Mammary epithelial cell (primary cell): ENCODE results near the gene TSNAX.

ENCODE experiments used
- CTCF ChIP-seq, 2 donors: IDR thresholded peaks in 1 of 2; conservative IDR thresholded peaks in 1 of 2; 2 replicates each; pipeline ENCODE4 v1.5.1; 2011 to 2012; ENCODE audit warnings: inconsistent platforms in 2 of 2, low read length in 2 of 2, mild to moderate bottlenecking in 2 of 2, control low read depth in 1 of 2, low read depth in 1 of 2; ENCODE audit not compliant: insufficient read depth in 1 of 2; ENCODE audit errors: extremely low read depth in 1 of 2
- EZH2 ChIP-seq: IDR thresholded peaks from 2 replicates; pipeline ENCODE4 v1.6.1; 2012; ENCODE audit warnings: low read length, inconsistent platforms, borderline replicate concordance

- TF ChIP-seq CTCF (conservative IDR thresholded peaks at IDR 0.05 in 1 of 2, IDR thresholded peaks at IDR 0.05 in 1 of 2; ENCODE audit: extremely low read depth in 1 of 2, insufficient read depth in 1 of 2, low read depth in 1 of 2, low read length in 2 of 2) (no peak), EZH2 (no peak)
Observed at GRCh38 chr1:231605149-231606100, 77.0 kb downstream of the TSNAX start.
